GM12878 (cell line): ENCODE data around the gene HTR3E. TPM values are rescaled to one million over a fixed set of nuclear protein-coding genes. Genes with fewer than 3 reads are reported as not detected.

ENCODE experiments used
- ATF3 ChIP-seq: IDR thresholded peaks from 2 replicates; pipeline ENCODE4 v1.6.1; 2011; ENCODE audit warnings: low read depth, mild to moderate bottlenecking, low read length, moderate library complexity, borderline replicate concordance; ENCODE audit errors: extremely low read depth
- ATF7 ChIP-seq: fragments of 450-650 bp; IDR thresholded peaks from 2 replicates; pipeline ENCODE4 v1.6.1; 2016; ENCODE audit warnings: low read depth, mild to moderate bottlenecking
- E4F1 ChIP-seq: fragments of 450-650 bp; IDR thresholded peaks from 2 replicates; pipeline ENCODE4 v1.6.1; 2018; ENCODE audit warnings: borderline replicate concordance, mild to moderate bottlenecking; ENCODE audit not compliant: partially characterized antibody
- EGR1 ChIP-seq, 2 experiments: IDR thresholded peaks; 1 replicate in 1 of 2; 2 replicates in 1 of 2; pipeline ENCODE4 v1.6.1; 2011 to 2012; ENCODE audit warnings: low read depth in 2 of 2, low read length in 2 of 2, borderline replicate concordance in 1 of 2, mild to moderate bottlenecking in 1 of 2, moderate library complexity in 1 of 2
- FOXM1 ChIP-seq: IDR thresholded peaks from 2 replicates; pipeline ENCODE4 v1.6.1; 2012; ENCODE audit warnings: low read depth, mild to moderate bottlenecking, inconsistent platforms, low read length, moderate library complexity
- MLLT1 ChIP-seq: fragments of 450-650 bp; IDR thresholded peaks from 2 replicates; pipeline ENCODE4 v1.6.1; 2016; ENCODE audit warnings: mild to moderate bottlenecking
- PKNOX1 ChIP-seq: fragments of 450-650 bp; IDR thresholded peaks from 2 replicates; pipeline ENCODE4 v1.6.1; 2016; ENCODE audit warnings: mild to moderate bottlenecking
- RAD21 ChIP-seq: IDR thresholded peaks from 2 replicates; pipeline ENCODE4 v1.6.1; 2011; ENCODE audit warnings: mild to moderate bottlenecking, low read depth, low read length, moderate library complexity; ENCODE audit not compliant: insufficient read depth
- SIN3A ChIP-seq: IDR thresholded peaks from 2 replicates; pipeline ENCODE4 v1.6.1; 2012; ENCODE audit warnings: low read depth, low read length, improper control_type of control experiment
- SUPT20H ChIP-seq: IDR thresholded peaks from 2 replicates; pipeline ENCODE4 v1.6.1; 2011; ENCODE audit warnings: low read depth, mild to moderate bottlenecking, low read length, moderate library complexity, borderline replicate concordance; ENCODE audit not compliant: control insufficient read depth
- ZNF384 ChIP-seq: IDR thresholded peaks from 2 replicates; pipeline ENCODE4 v1.6.1; 2012; ENCODE audit warnings: low read depth, mild to moderate bottlenecking, low read length, improper control_type of control experiment, borderline replicate concordance
- ZNF592 ChIP-seq: fragments of 450-650 bp; IDR thresholded peaks from 2 replicates; pipeline ENCODE4 v1.6.1; 2017; ENCODE audit warnings: mild to moderate bottlenecking, moderate library complexity
- polyA plus RNA-seq, 11 experiments: library from polyadenylated mRNA; depleted of rRNA in 4 of 11; unstranded in 6 of 11; stranded (reverse) in 5 of 11; fragments of >200 nt; fragmentation: Nextera tagmentation in 4 of 11; fragmentation: Illumina TruSeq in 1 of 11; extraction: Ambion mirVana in 4 of 11; extraction: Trizol in 1 of 11; gene quantifications; 1 replicate in 1 of 11; 2 replicates in 10 of 11; pipeline versions ENCODE4 v1.2.1 to v1.2.3, GENCODE V29; 2011 to 2016; ENCODE audit warnings: inconsistent platforms in 2 of 11, missing spikeins in 2 of 11, low read depth in 1 of 11
- total RNA-seq, 4 experiments: library from RNA; depleted of rRNA in 3 of 4; stranded (reverse); fragments of >200 nt in 3 of 4; fragmentation: Illumina TruSeq in 1 of 4; extraction: Trizol in 1 of 4; gene quantifications; 2 replicates each; pipeline versions ENCODE4 v1.2.1 to v1.2.3, GENCODE V29; 2013 to 2021
- TF ChIP-seq, protein P1 (sequence below): IDR thresholded peaks from 2 replicates; pipeline ENCODE4 v1.6.1; 2012; ENCODE audit warnings: low read depth, low read length, improper control_type of control experiment
- TF ChIP-seq, protein P2 (sequence below): fragments of 450-650 bp; IDR thresholded peaks from 2 replicates; pipeline ENCODE4 v1.6.1; 2017; ENCODE audit warnings: mild to moderate bottlenecking

HTR3E gene
- total and polyA plus RNA-seq, 10 of the 15 experiments (the other 5 are each of a cell fraction or from before 2014, with no cell fraction given): not detected

- TF ChIP-seq PKNOX1 (no peak), RAD21 (no peak), FOXM1 (no peak), SIN3A (peak; percentile 84), EGR1 (IDR thresholded peaks at IDR 0.05; ENCODE audit: borderline replicate concordance in 1 of 2, low read depth in 2 of 2, low read length in 2 of 2) (peak in 1 of 2 experiments; percentile 66; a peak in 1 of 3 replicates), ZNF592 (no peak), ATF7 (no peak; the same call in 1 of the 2 replicates), ATF3 (0 out of 2 replicates have a peak, but pooled peaks have one; percentile 35), ZNF384 (no peak), SUPT20H (no peak), MLLT1 (peak; percentile 62; the same call in 1 of the 2 replicates), E4F1 (peak; percentile 83)
- TF ChIP-seq, protein P1, sequence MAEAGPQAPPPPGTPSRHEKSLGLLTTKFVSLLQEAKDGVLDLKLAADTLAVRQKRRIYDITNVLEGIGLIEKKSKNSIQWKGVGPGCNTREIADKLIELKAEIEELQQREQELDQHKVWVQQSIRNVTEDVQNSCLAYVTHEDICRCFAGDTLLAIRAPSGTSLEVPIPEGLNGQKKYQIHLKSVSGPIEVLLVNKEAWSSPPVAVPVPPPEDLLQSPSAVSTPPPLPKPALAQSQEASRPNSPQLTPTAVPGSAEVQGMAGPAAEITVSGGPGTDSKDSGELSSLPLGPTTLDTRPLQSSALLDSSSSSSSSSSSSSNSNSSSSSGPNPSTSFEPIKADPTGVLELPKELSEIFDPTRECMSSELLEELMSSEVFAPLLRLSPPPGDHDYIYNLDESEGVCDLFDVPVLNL: peak; percentile 45; the same call in 1 of the 2 replicates
- TF ChIP-seq, protein P2, sequence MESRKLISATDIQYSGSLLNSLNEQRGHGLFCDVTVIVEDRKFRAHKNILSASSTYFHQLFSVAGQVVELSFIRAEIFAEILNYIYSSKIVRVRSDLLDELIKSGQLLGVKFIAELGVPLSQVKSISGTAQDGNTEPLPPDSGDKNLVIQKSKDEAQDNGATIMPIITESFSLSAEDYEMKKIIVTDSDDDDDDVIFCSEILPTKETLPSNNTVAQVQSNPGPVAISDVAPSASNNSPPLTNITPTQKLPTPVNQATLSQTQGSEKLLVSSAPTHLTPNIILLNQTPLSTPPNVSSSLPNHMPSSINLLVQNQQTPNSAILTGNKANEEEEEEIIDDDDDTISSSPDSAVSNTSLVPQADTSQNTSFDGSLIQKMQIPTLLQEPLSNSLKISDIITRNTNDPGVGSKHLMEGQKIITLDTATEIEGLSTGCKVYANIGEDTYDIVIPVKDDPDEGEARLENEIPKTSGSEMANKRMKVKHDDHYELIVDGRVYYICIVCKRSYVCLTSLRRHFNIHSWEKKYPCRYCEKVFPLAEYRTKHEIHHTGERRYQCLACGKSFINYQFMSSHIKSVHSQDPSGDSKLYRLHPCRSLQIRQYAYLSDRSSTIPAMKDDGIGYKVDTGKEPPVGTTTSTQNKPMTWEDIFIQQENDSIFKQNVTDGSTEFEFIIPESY: no peak
Measured at GRCh38 chr3:184135149-184135910, 38.5 kb downstream of the HTR3E start, which contains the start of gene EIF2B5 (continued).
